ENCODE data around the gene BRD2.
A peak's percentile ranks its signal among the peaks of the same experiment; 100 is the strongest.

BRD2 gene

DNA sequence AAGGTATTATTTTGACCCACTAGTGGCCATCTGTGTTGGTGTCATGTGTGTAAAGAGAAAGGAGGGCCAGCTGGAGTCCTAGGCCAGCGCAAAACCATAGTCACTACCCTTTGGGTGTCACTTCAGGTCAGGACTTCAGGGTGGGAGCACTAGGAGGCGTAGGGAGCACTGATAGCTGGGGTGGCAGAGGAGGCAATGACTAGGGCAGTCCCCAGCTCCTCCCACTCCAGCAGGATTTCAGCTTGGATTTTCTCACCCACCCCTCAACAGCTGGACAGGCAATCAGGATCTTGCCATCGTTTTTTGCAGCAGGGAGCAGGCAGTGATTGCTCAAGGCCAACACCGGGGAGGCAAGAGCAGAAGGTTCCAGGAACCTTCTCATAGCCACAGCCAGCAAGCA is 45.2 kb downstream of the BRD2 start:
- no peak for ATAC-seq (ENCODE audit: insufficient read depth, low read depth)
- Histone ChIP-seq H3K9me3 (ENCODE audit: insufficient read depth, low read length, severe bottlenecking) (no peaks in the 10 kb centered on the region), H3K27ac (ENCODE audit: low read length) (no peak overlapping the region), H3K4me3 (ENCODE audit: low read depth in 1 of 2, low read length in 2 of 2) (no peak overlapping the region), H3K9ac (ENCODE audit: low read depth, low read length) (no peak overlapping the region), H4K20me1 (ENCODE audit: insufficient read depth, low read length) (no peaks in the 10 kb centered on the region), H3K79me2 (ENCODE audit: insufficient read depth, low read length) (no peaks in the 10 kb centered on the region), H3K27me3 (ENCODE audit: insufficient read depth, low read length, poor library complexity) (peaks cover 41% of the 10 kb centered on the region), H3K4me1 (ENCODE audit: insufficient read depth, low read length) (no peaks in the 10 kb centered on the region; the same call in 1 of the 2 replicates), H3K36me3 (ENCODE audit: insufficient read depth, low read length) (no peaks in the 10 kb centered on the region), H3K4me2 (ENCODE audit: insufficient read depth, low read length) (no peak overlapping the region), H2AFZ (ENCODE audit: low read depth, low read length) (no peak overlapping the region)
- DNase-seq: no peak
- TF ChIP-seq EZH2 (IDR thresholded peaks at IDR 0.05; ENCODE audit: borderline replicate concordance, low read depth, low read length, severe bottlenecking): no peak
- TF ChIP-seq, protein P1, sequence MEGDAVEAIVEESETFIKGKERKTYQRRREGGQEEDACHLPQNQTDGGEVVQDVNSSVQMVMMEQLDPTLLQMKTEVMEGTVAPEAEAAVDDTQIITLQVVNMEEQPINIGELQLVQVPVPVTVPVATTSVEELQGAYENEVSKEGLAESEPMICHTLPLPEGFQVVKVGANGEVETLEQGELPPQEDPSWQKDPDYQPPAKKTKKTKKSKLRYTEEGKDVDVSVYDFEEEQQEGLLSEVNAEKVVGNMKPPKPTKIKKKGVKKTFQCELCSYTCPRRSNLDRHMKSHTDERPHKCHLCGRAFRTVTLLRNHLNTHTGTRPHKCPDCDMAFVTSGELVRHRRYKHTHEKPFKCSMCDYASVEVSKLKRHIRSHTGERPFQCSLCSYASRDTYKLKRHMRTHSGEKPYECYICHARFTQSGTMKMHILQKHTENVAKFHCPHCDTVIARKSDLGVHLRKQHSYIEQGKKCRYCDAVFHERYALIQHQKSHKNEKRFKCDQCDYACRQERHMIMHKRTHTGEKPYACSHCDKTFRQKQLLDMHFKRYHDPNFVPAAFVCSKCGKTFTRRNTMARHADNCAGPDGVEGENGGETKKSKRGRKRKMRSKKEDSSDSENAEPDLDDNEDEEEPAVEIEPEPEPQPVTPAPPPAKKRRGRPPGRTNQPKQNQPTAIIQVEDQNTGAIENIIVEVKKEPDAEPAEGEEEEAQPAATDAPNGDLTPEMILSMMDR (IDR thresholded peaks at IDR 0.05; ENCODE audit: borderline replicate concordance, extremely low read depth, low read length, poor library complexity, severe bottlenecking): no peak

DNA sequence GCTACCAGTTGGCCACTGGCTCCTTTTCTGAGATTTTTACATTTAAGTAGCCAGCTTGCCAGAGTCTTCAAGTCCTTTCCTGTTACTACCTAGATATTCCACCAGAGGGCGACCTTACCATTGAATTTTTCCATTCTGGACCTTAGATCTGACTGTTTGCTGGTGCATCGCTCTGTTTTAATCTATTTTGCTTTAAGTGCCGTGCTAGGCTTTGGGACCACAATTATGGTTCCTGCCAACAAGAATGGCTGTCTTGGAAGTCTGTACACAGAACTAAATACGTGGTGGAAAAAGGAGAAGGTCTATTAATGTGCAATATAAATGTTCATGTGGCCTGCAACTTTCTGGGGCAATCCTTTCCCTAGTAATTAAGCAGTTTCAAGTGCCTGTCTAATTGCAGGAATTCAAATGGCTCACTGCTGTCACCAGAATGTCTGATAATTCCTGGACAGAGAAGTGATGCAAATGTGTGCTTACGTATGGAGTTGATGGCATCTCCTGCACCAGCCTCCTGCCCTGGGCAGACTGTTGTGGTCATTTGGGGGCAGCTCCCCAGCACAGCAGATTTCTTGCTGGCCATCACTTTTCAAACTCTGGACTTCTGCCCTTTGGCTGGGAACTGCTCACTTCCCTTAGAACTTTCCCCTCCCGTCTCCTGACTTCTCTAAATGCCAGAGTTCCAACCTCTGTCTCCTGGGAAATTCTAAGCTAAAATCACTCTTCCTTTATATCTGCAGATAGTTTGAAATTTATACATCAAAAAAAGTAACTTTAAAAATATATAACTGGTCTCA is 46.6 kb downstream of the BRD2 start:
- Histone ChIP-seq H3K27ac (ENCODE audit: low read length) (no peak overlapping the region), H3K4me3 (ENCODE audit: low read depth in 1 of 2, low read length in 2 of 2) (no peak overlapping the region), H3K79me2 (ENCODE audit: insufficient read depth, low read length) (no peaks in the 10 kb centered on the region), H3K9me3 (ENCODE audit: insufficient read depth, low read length, severe bottlenecking) (no peaks in the 10 kb centered on the region), H3K36me3 (ENCODE audit: insufficient read depth, low read length) (no peaks in the 10 kb centered on the region), H3K4me1 (ENCODE audit: insufficient read depth, low read length) (peaks cover 6% of the 10 kb centered on the region; the same call in 1 of the 2 replicates), H3K27me3 (ENCODE audit: insufficient read depth, low read length, poor library complexity) (peaks cover 49% of the 10 kb centered on the region), H2AFZ (ENCODE audit: low read depth, low read length) (no peak overlapping the region), H3K9ac (ENCODE audit: low read depth, low read length) (no peak overlapping the region), H3K4me2 (ENCODE audit: insufficient read depth, low read length) (no peak overlapping the region), H4K20me1 (ENCODE audit: insufficient read depth, low read length) (no peaks in the 10 kb centered on the region)
- TF ChIP-seq EZH2 (IDR thresholded peaks at IDR 0.05; ENCODE audit: borderline replicate concordance, low read depth, low read length, severe bottlenecking): no peak
- TF ChIP-seq, protein P1 (IDR thresholded peaks at IDR 0.05; ENCODE audit: borderline replicate concordance, extremely low read depth, low read length, poor library complexity, severe bottlenecking): peak; percentile 84
- ATAC-seq (ENCODE audit: insufficient read depth, low read depth): peak; percentile 75
- peak; percentile 61 for DNase-seq

DNA sequence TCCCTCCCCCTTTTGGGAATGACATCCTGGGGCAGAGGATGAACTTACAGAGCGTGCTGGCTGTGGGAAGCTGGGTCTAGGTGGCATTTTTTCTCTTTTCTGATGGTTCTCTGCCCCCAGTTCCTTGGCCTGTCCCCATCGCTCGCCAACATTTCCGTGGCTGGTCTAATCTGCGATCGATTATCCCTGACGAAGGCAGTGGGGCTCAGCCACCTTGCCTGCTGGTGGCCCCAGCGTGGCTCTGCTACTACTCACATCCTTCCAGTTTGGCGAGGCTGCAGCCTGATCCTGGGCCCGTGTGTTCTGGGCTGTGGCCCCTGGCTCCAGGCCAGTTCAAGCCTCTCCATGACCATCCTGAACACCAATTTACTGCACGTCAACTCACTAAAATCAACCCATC is 47.4 kb downstream of the BRD2 start:
- no peak overlapping the region for H3K9ac ChIP-seq (ENCODE audit: low read depth, low read length)
- H3K79me2 ChIP-seq (ENCODE audit: insufficient read depth, low read length): no peaks in the 10 kb centered on the region
- H3K4me1 ChIP-seq (ENCODE audit: insufficient read depth, low read length): peaks cover 6% of the 10 kb centered on the region; the same call in 1 of the 2 replicates
- H3K36me3 ChIP-seq (ENCODE audit: insufficient read depth, low read length): no peaks in the 10 kb centered on the region
- no peak for DNase-seq
- no peak for TF ChIP-seq EZH2 (IDR thresholded peaks at IDR 0.05; ENCODE audit: borderline replicate concordance, low read depth, low read length, severe bottlenecking)
- TF ChIP-seq, protein P1 (IDR thresholded peaks at IDR 0.05; ENCODE audit: borderline replicate concordance, extremely low read depth, low read length, poor library complexity, severe bottlenecking): no peak
- no peak for ATAC-seq (ENCODE audit: insufficient read depth, low read depth)
- no peak overlapping the region for H2AFZ ChIP-seq (ENCODE audit: low read depth, low read length)
- H3K9me3 ChIP-seq (ENCODE audit: insufficient read depth, low read length, severe bottlenecking): no peaks in the 10 kb centered on the region
- no peak overlapping the region for H3K4me2 ChIP-seq (ENCODE audit: insufficient read depth, low read length)
- H3K4me3 ChIP-seq (ENCODE audit: low read depth in 1 of 2, low read length in 2 of 2): no peak overlapping the region
- no peaks in the 10 kb centered on the region for H4K20me1 ChIP-seq (ENCODE audit: insufficient read depth, low read length)
- no peak overlapping the region for H3K27ac ChIP-seq (ENCODE audit: low read length)
- H3K27me3 ChIP-seq (ENCODE audit: insufficient read depth, low read length, poor library complexity): peaks cover 50% of the 10 kb centered on the region
